PC-3 (cell line): ENCODE results near the gene LRRC59. TPM values are rescaled to one million over a fixed set of nuclear protein-coding genes. Genes with fewer than 3 reads are reported as not detected.

Source experiments
- ATAC-seq: fragments of 200-7000 bp; cut with Tn5 transposase; 2 replicates; pipeline ENCODE4 v1.9.1; 2020; ENCODE audit warnings: mild to moderate bottlenecking, moderate library complexity
- BruUV-seq: library from RNA; stranded (reverse); fragments of 400-500 nt; replicated peaks from 2 replicates; lab custom pipeline; 2021; lab: Mats Ljungman, UMichigan
- CTCF ChIA-PET: fragments of 300-600 bp; sonication (Branson Sonifier 250); formaldehyde crosslinking; loops from one replicate; lab custom pipeline; 2022; ENCODE audit warnings: antibody characterized with exemption; lab: Charles Lee
- POLR2A ChIA-PET: fragments of 300-600 bp; sonication (Branson Sonifier 250); formaldehyde crosslinking; loops from one replicate; lab custom pipeline; 2022; ENCODE audit warnings: antibody characterized with exemption; ENCODE audit not compliant: unreplicated experiment; lab: Charles Lee
- DNase-seq: peaks from one replicate; pipeline ENCODE4 v3.0.0-alpha.2; 2015
- H2AFZ ChIP-seq: fragments of 300-600 bp; sonication (generic); 2 replicates; pipeline ENCODE4 v1.6.0; 2016; ENCODE audit warnings: antibody characterized with exemption, low read length
- H3F3A ChIP-seq: fragments of 300-600 bp; sonication (generic); one replicate; pipeline ENCODE4 v1.6.0; 2017; ENCODE audit warnings: antibody characterized with exemption, low read length, control low read depth, mild to moderate bottlenecking; ENCODE audit not compliant: unreplicated experiment
- H3K27ac ChIP-seq: fragments of 300-600 bp; sonication (generic); 2 replicates; pipeline ENCODE4 v1.5.1; 2016; ENCODE audit warnings: mild to moderate bottlenecking, low read length
- H3K27me3 ChIP-seq: fragments of 300-600 bp; sonication (generic); 2 replicates; pipeline ENCODE4 v1.6.1; 2016; ENCODE audit warnings: low read length, mixed read lengths
- H3K36me3 ChIP-seq: fragments of 300-600 bp; sonication (generic); 2 replicates; pipeline ENCODE4 v1.6.1; 2016; ENCODE audit warnings: low read depth, mixed run types, low read length, mixed read lengths
- H3K4me1 ChIP-seq: fragments of 300-600 bp; sonication (generic); 2 replicates; pipeline ENCODE4 v1.5.1; 2016; ENCODE audit warnings: low read length; ENCODE audit not compliant: insufficient read depth
- H3K4me2 ChIP-seq: fragments of 300-600 bp; sonication (generic); 2 replicates; pipeline ENCODE4 v1.6.0; 2016; ENCODE audit warnings: low read length
- H3K4me3 ChIP-seq: fragments of 300-600 bp; sonication (generic); 2 replicates; pipeline ENCODE4 v1.5.1; 2016; ENCODE audit warnings: mild to moderate bottlenecking, low read length, mixed read lengths
- H3K79me2 ChIP-seq: fragments of 300-600 bp; sonication (generic); 2 replicates; pipeline ENCODE4 v1.6.1; 2017; ENCODE audit warnings: low read length, mixed read lengths
- H3K9ac ChIP-seq: fragments of 300-600 bp; sonication (generic); 2 replicates; pipeline ENCODE4 v1.6.0; 2016; ENCODE audit warnings: mild to moderate bottlenecking, low read length
- H3K9me2 ChIP-seq: fragments of 300-600 bp; sonication (generic); replicated peaks from 2 replicates; pipeline ENCODE4 v1.6.1; 2016; ENCODE audit warnings: mixed run types, low read length, mixed read lengths
- H3K9me3 ChIP-seq: fragments of 300-600 bp; sonication (generic); 2 replicates; pipeline ENCODE4 v1.6.1; 2016; ENCODE audit warnings: low read length, mixed read lengths
- H4K20me1 ChIP-seq: fragments of 300-600 bp; sonication (generic); 2 replicates; pipeline ENCODE4 v1.6.1; 2016; ENCODE audit warnings: low read length, mixed read lengths
- CTCF ChIP-seq: fragments of 300-600 bp; sonication (generic); conservative IDR thresholded peaks from 2 replicates; pipeline ENCODE4 v1.5.1; 2017; ENCODE audit warnings: antibody characterized with exemption, low read depth, mild to moderate bottlenecking, low read length
- EZH2 ChIP-seq: fragments of 300-600 bp; sonication (generic); IDR thresholded peaks from one replicate; pipeline ENCODE4 v1.6.1; 2017; ENCODE audit warnings: antibody characterized with exemption, mild to moderate bottlenecking, low read length; ENCODE audit not compliant: unreplicated experiment
- EZH2phosphoT487 ChIP-seq: fragments of 300-600 bp; sonication (generic); IDR thresholded peaks from 2 replicates; pipeline ENCODE4 v1.6.1; 2018; ENCODE audit warnings: mild to moderate bottlenecking, antibody characterized with exemption, low read length, borderline replicate concordance
- intact Hi-C: fragments of 100-400 bp; cut with micrococcal nuclease; formaldehyde crosslinking; loops from 2 replicates; pipeline ENCODE4 v1.9.0; 2023
- total RNA-seq: library from RNA; depleted of rRNA; stranded (reverse); fragments of >200 nt; gene quantifications from 2 replicates; pipeline ENCODE4 v1.2.3, GENCODE V29; 2014

The LRRC59 gene
- total RNA-seq, 1 experiment from 2014 or later = 324 TPM

- BruUV-seq = no TSS peak
- TF ChIP-seq CTCF (no peak), EZH2phosphoT487 (no peak), EZH2 (no peak)
Observed at GRCh38 chr17:50424246-50424995, 27.1 kb upstream of the LRRC59 start.

DNA sequence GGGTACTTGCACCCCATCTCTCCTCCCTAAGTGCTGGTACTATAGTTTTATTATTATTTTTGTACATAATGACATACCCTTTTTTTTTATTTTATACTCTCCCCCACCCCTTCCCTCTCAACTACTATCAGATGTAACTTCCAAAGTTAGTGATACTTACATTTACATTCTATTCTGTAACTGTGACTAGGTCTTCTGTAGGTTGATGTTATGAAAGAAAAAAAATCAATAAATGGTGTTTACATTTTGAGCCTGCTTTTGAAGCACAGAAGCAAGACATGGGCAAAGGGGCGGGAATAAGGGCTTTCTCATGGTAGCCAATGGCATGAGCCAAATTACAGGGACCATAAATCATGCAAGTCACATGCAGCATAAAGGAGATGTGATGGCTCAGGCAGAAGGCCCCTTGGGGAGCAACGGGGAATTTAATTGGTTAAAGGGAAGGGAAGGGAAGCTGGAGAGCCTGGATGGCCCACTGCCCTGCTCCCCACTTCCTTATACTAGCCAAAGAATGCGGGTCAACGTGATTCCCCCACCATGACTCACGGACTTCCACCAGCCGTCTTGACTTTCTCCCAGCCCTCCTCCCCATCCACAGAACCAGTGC lies 26.3 kb upstream of the LRRC59 start:
- Histone ChIP-seq H3K27me3 (no peaks in the 10 kb centered on the region), H3K4me3 (no peak overlapping the region), H3K9me2 (no peaks in the 10 kb centered on the region), H3K4me2 (peak overlapping the region; percentile 90), H3F3A (peaks cover 9% of the 10 kb centered on the region), H3K4me1 (peaks cover 56% of the 10 kb centered on the region), H2AFZ (peak overlapping the region; percentile 27; the same call in 1 of the 2 replicates), H3K79me2 (peaks cover 28% of the 10 kb centered on the region), H3K9ac (no peak overlapping the region), H4K20me1 (no peaks in the 10 kb centered on the region), H3K9me3 (no peaks in the 10 kb centered on the region), H3K36me3 (no peaks in the 10 kb centered on the region), H3K27ac (peak overlapping the region; percentile 67)
- intact Hi-C loops = loop anchor here (5.0 kb wide), 1 partner anchor 34 kb away; no protein-coding TSS in a partner anchor
- peak; percentile 99 for DNase-seq
- TF ChIP-seq EZH2 (no peak), EZH2phosphoT487 (no peak), CTCF (no peak)
- ATAC-seq = peak; percentile 64
- no TSS peak for BruUV-seq
- ChIA-PET CTCF (interaction anchor here (0.7 kb wide), 1 partner anchor 246 kb away, joined by 4 read pairs; no protein-coding TSS in a partner anchor), POLR2A (interaction anchor here (0.6 kb wide), 1 partner anchor 24 kb away, joined by 7 read pairs; no protein-coding TSS in a partner anchor)

More at GRCh38 chr17:50424246-50424995, 27.1 kb upstream of the LRRC59 start:
- no peak for ATAC-seq
- Histone ChIP-seq H3K27ac (peak overlapping the region; percentile 67), H3F3A (peaks cover 9% of the 10 kb centered on the region), H2AFZ (peak overlapping the region; percentile 27), H3K9me3 (no peaks in the 10 kb centered on the region), H3K9me2 (no peaks in the 10 kb centered on the region), H3K4me1 (peaks cover 56% of the 10 kb centered on the region), H3K9ac (no peak overlapping the region), H3K4me2 (peak overlapping the region; percentile 90), H4K20me1 (no peaks in the 10 kb centered on the region), H3K4me3 (no peak overlapping the region), H3K27me3 (no peaks in the 10 kb centered on the region), H3K79me2 (peaks cover 36% of the 10 kb centered on the region), H3K36me3 (no peaks in the 10 kb centered on the region)
- CTCF ChIA-PET = interaction anchor here (0.7 kb wide), 1 partner anchor 247 kb away, joined by 4 read pairs; no protein-coding TSS in a partner anchor
- no peak for DNase-seq
- POLR2A ChIA-PET = interaction anchor here (0.6 kb wide), 1 partner anchor 25 kb away, joined by 7 read pairs; no protein-coding TSS in a partner anchor
- intact Hi-C loops = loop anchor here (5.0 kb wide), 1 partner anchor 33 kb away; no protein-coding TSS in a partner anchor
